Lower leg skin (tissue), 3 donors: ENCODE results near the gene ARHGAP10.

Source experiments
- POLR2A ChIP-seq, 2 donors: fragments of 450-650 bp; IDR thresholded peaks; one replicate each; pipeline ENCODE4 v1.6.1; 2016 to 2017; ENCODE audit warnings: antibody characterized with exemption in 2 of 2, mild to moderate bottlenecking in 1 of 2, moderate library complexity in 1 of 2
- TF ChIP-seq, protein P1 (sequence below), 3 donors: fragments of 450-650 bp; IDR thresholded peaks; one replicate each; pipeline ENCODE4 v1.5.1; 2016; ENCODE audit warnings: antibody characterized with exemption in 3 of 3, mild to moderate bottlenecking in 3 of 3, moderate library complexity in 2 of 3

- TF ChIP-seq, protein P1, sequence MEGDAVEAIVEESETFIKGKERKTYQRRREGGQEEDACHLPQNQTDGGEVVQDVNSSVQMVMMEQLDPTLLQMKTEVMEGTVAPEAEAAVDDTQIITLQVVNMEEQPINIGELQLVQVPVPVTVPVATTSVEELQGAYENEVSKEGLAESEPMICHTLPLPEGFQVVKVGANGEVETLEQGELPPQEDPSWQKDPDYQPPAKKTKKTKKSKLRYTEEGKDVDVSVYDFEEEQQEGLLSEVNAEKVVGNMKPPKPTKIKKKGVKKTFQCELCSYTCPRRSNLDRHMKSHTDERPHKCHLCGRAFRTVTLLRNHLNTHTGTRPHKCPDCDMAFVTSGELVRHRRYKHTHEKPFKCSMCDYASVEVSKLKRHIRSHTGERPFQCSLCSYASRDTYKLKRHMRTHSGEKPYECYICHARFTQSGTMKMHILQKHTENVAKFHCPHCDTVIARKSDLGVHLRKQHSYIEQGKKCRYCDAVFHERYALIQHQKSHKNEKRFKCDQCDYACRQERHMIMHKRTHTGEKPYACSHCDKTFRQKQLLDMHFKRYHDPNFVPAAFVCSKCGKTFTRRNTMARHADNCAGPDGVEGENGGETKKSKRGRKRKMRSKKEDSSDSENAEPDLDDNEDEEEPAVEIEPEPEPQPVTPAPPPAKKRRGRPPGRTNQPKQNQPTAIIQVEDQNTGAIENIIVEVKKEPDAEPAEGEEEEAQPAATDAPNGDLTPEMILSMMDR (IDR thresholded peaks at IDR 0.05) = no peak
- TF ChIP-seq POLR2A (IDR thresholded peaks at IDR 0.05) = no peak
Observed at GRCh38 chr4:148108766-148109165, 376.9 kb downstream of the ARHGAP10 start.
